Activated CD4-positive, alpha-beta T cell treated with anti-CD3 and anti-CD28 coated beads, Interleukin-2, amount 50 U/mL, for 24 hours (primary cell): ENCODE measurements around the gene CYP24A1.

Experiments
- DNase-seq, 2 donors: peaks; one replicate each; pipeline ENCODE4 v3.0.0-alpha.2; 2020; ENCODE audit warnings: low read depth in 1 of 2, low spot score in 1 of 2

Gene CYP24A1

DNA sequence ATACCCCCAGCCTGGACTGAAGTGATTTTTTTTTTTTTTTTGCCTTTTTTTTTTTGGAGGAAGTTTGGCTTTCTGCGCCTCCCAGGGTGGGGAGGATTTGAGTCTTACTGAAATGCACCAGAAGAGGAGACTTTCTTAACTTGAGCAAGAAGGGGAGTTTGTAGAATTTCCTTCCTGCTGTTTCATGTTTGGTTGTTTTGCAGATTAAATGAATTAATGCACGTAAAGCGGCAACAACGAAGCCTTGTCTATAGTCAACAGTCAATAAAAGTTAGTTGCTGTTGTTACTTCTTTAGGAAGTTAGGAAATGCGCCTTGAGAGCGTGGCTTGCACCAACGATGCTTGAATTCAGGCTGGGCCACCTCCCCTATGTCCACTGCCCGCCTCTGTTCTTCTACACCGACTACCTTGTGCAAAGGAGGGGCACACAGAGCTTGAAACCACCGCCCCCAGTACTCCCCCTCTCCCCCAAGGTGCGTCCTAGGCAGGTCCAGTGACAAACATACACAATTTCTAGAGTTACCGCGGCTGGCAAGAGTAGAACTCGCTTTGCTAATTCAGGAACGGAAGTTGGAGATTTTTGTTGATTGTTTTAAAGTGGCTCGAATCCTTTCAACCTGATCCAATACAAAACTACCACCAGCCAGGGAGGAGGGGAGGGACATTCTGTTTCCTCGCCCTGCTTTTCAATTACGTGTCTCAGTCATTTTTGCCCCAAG, 830 bp upstream of the CYP24A1 start:
- no peak for DNase-seq

DNA sequence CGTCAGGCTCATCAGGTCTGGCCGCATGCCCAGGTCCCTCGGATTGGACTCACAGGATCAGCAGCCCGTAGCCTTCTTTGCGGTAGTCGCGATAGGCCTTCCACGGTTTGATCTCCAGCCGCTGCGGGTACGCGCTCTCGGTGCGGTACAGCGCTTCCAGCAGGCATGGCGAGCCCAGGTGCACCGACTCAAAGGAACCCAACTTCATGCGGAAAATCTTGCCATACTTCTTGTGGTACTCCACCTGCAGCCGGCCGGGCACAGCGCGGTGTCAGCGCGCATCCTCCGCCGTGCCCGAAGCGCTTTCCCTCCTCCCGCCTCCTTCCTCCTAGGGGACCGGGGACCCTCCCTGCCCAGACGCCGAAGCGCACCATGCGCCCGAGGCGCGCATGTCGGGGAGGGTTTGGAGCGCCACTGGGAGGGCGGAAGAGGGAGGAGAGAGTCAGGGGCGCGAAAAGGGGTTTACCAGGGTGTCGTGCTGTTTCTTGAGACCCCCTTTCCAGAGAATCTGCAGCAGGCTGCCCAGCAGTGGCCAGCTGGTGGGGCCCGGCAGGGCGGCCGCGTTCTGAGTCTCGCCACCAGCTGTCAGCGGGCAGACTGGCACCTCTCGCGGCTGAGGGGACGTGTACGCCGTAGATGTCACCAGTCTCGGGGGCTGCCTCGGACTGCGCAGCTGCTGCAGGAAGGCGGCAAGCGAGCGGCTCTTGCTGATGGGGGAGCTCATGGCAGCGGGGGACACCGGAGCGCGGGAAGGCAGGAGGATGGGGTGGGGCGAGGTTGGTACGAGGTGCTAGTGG, 732 bp downstream of the CYP24A1 start:
- no peak for DNase-seq

DNA sequence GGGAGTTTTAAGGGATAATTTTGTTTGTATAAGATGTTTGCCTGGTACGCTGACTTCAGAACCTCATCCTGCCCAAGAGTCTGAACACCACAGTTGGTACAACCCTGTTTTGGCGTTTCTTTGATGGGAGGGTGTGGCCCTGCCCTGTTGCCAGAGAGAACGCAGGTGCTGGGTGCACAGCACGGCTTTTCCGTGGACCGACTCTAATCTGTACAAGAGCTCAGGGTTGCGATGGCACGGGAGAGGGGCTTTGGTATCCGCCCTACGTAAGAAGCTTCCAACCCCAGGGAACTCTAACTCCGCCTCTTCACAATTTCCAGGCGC, 1.3 kb downstream of the CYP24A1 start:
- no peak for DNase-seq

DNA sequence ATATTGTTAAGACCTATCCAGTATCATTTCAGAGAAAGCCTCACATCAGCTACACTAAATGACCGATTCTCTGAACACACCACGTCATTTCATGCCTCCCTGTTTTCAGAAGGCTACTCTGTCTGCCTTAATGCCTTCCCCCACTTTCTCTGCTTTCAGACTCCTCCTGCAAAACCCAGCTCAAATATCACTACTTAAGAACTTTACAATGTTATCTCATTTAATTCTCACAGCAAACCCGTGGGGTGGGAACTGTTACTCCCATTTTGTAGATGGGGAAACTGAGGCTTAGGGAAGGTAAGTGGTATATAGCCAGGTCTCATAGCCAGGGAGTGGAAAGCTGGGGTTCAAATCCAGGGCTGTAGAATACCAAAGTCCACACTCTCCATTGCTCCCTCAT, 2.8 kb downstream of the CYP24A1 start:
- no peak for DNase-seq

DNA sequence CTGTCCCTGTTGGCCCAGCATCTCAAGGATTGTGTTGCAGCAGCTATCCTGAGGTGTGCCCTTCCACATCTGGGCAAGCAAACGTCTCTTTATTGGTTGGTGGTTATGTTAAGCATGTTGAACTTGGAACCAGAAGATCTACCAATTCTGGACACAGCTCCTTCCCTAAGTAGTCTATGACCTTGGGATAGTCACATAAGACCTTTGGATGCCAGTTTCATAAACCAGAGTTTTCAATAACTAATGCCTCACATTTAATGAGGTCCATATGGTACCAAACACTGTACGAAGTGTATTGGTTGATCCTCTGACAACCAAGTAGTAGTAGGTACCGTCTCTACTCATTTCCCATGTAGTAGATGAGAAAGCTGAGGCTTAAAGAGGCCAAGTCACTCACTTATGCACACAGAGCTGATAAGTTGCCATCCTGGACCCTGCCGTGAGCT, 3.7 kb downstream of the CYP24A1 start:
- no peak for DNase-seq

DNA sequence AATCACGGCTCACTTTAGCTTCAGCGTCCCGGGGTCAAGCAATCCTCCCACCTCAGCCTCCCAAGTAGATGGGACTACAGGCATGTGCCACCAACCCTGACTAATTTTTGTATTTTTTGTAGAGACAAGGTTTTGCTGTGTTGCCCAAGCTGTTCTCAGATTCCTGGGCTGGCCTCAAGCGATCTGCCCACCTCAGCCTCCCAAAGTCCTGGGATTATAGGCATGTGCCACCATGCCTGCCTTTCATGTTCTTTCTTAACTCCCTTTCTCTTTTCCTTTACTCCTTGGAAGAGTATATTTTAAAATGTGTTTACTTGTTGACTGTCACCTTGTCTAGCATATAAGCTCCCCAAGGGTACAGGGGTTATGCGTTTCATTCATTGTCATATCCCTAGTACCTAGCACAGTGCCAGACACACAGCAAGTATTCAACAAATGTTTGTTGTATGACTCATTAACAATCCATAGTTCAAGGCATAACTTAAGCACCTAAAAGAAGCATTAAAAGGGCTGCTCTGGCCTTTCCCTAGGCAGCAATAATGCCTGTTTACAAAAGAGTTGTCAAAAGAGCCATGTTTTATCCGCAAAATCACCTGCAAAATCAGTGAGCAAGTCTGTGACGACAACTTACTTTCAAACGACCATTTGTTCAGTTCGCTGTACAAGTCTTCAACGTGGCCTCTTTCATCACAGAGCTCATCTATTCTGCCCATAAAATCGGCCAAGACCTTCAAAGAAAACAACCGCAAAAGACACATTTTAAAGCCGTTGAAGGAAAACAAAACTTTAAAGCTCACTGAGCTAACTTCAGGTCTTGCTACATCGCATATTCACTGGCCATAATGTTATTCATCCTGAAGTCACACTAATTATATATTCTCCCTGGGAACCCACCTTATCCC, 4.6 kb downstream of the CYP24A1 start:
- no peak for DNase-seq

DNA sequence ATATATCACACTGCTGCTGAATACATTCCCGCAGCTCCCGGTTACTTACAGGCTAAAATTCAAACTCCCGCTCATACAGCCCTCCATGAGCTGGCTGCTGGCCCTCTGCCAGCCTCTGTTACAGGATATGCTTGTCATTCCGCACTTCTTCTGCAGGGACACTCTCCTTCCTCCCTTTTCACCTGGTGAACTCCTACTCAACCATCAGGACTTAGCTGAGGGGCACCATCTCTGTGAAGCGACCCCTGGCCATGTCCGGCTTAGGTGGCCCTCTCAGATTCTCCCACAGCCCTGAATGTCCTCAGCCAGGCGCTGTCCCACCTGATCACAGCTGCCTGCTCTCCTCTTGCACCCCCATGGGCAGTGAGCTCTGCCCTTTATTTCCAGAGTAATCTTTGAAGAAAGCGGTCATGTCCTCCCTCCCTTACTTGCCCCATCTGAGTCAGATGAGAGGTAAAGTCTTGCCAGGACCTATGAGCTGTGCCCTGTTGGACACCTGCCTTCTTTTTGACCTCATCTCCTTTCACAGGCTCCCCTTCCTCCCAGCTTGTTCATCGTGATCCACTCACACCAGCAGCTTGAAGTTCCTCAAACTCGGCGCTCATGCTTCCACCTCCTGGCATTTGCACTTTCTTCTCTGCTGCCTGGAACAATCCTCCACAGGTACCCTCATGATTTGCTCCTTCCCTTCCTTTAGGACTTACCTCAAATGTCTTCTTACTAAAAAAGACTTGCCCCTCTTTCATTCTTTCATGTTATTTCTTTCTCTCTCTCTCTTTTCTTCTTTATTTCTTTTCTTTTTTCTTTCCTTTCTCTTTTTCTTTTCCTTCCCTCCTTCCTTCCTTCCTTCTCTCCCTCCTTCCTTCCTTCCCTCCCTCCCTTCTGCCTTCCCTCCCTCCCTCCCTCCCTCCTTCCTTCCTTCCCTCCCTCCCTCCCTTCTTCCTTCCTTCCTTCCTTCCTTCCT, 5.6 kb downstream of the CYP24A1 start:
- DNase-seq, result no peak

DNA sequence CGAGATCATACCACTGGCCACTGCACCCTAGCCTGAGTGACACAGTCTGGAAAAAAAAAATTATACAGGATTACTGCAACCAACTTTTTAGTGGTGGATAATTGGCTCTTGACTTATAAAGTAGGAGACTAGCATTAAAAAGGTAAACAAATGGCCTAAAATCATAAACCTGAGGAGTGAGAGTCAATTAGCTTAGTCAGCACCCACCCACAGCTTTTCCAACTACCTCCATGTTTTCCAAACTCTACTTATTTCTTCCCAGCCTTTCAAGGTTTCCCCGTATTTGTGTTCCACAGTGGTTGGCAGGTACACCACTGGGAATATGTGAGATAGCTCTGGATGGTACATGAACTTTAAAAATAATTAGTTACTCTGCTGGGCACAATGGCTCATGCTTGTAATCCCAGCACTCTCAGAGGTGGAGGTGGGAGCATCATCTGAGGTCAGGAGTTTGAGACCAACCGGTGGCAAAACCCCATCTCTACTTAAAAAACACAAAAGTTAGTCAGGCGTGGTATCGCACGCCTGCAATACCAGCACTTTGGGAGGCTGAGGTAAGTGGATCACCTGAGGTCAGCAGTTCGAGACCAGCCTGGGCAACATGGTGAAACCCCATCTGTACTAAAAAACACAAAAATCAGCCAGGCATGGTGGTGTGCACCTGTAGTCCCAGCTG, 6.7 kb downstream of the CYP24A1 start:
- no peak for DNase-seq

DNA sequence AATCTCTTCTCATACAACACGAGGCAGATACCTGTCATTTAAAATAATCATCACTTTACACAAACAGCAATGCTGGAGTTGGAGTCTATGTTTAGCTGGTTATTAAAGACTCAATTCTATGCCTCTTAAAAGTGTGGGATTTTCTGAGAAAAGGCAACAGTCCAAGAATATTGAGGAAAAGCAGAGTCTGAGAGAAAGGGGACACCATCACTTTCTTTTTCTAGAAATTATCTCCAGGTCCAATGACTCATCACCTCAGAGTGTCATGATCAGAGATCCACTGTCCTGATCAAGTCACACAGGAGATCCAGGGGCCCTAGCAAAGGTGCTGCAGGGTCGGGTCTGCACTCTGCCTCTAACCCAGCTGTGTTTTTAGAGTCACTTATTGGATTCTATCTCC, 8.0 kb downstream of the CYP24A1 start:
- no peak for DNase-seq

DNA sequence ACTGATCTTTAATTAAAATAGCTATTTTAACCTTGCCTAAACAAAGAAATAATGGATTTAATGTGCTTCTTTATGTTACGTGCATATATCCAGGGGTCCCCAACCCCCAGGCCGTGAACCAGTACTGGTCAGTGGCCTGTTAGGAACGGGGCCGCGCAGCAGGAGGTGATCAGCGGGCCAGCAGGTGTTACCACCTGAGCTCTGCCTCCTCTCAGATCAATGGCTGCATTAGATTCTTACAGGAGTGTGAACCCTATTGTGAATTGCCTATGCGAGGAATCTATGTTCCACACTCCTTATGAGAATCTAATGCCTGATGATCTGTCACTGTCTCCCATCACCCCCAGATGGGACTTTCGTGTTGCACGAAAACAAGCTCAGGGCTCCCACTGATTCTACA, 8.8 kb downstream of the CYP24A1 start:
- no peak for DNase-seq

DNA sequence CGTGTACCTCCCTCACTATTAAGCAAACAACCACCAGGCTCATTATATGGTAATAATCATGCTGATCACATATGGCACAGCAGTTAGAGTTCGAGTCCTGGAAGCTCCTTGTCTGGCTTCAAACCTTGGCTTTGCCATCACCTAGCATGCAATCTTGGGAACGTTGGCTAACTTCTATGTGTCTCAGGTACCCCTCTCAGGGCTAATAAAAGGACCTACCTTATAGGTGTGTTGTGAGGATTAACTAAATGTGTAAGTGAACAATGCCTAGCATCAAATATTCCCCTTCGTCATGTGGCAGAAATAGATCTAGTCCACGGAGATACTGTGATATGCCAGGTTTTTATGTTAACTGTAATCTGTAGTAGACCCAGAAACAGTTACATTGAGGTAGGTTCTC, 10.4 kb downstream of the CYP24A1 start:
- no peak for DNase-seq

DNA sequence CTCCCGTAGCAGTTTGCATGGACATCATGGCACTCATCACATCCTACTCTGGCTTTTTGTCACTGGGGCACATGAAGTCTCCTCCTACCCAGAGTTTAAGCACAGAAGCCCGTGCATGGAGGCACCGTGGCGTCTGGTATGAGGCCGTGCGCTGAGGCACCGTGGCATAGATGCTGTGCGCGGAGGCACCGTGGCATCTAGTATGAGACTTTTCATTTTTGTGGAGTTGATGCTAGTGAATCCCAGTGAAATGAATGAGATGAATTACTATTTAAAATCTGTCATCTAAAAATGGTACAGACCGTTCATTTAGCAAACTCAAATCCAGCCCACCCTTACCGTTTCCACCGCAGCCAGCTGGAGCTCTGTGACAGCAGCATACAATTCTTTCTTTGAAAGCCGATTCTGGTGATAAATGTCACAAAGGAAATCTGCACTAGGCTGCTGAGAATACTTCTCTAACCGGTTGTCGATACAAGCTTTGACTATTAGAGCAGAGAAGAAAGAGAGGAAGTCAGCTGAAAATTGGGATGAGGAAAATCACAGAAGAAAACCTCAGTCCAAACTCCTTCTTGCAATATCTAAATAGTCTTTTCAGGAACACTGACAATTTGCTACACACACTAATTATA, 11.3 kb downstream of the CYP24A1 start:
- DNase-seq, result no peak

DNA sequence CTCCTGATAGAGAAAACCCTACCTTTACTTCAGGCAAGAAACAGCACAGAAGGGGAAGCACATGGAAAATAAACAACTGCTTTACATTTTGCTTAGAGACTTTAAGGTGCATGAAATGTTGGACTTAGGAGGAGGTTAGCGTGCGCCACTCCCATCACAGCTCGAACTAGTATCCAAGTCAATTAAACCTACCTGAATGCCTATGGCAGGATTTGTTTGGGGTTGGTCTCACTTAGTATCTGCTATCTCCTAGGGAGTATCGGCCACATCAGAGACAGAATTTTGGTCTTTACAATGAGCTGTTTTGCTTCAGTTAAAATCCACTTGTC, 12.0 kb downstream of the CYP24A1 start:
- DNase-seq, result no peak

DNA sequence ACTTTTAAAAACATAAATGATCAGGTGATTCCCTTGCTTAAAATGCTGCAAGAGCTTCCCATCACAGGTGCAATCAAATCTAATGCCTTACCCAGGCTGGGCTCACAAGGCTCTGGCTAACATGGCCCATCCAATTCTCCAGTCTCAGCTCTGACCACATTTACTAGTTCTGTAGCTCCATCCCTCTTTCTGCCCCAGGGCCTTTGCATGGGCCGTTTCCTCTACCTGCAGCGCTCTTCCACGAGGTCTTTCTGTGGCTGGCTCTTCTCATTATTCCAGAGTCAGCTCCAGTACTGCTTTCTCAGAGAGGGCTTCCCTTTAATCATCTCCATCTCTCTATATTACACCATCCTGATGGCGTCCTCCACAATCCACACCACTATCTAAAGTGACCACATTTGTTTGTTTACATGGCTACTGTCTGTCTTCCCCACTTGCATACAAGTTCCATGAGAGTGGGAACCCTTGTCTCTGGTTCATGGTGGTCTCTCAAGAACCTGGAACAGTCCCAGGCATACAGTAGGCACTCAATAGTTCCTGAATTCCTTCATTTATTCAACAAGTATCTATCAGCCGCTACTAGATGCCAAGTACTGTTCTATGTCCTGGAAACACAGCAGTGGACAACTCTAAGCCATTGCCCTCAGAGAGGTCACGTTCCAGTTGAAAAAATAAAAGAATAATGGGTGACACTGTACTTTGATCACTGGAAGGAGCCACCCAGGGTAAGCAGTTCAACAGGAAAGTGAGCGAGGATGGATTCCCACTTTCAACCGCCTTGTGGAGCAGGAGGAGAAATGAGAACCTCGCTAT, 12.6 kb downstream of the CYP24A1 start:
- no peak for DNase-seq

DNA sequence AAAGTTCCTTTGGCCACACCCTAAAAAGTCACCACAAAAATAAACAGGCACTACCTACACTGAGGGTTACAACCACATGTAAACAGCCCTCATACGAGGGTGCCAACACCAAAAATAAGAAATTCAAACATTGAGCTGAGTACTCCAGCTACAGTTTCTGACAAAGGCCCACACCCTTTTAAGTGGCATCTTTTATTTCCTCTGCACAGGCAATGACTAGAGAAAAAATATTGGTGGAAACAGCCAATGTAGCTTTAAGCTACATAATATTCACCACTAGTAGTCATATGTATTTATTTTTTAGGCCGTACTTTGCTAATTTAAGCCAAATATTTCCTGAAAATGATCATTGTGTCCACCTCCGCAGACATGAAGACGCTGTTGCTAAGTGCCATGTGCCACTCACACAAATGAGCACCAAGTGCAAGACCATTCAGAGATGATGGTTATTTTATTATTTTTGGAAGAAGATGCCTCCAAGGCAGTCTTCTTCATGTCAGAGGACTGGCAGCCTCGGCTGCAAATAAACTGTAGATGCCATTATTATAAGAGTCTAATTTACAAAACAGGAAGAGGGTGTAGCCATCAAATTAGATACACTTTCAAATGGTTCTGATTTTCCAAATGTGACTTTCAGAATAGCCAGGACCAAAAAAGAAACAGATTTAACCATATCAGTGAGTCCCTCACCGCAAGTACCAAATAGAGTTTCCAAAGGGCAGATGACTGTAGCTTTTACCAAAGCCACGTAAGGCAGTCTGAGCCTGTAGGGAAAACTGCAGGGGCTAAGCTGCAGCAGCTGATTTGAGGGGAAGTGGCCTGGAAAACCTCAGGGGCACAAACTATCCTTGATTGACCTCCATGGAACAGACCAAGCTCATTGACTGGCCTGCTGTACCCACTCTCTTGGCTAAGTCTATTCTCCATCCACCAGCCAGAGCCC, 13.4 kb downstream of the CYP24A1 start:
- DNase-seq, result no peak

DNA sequence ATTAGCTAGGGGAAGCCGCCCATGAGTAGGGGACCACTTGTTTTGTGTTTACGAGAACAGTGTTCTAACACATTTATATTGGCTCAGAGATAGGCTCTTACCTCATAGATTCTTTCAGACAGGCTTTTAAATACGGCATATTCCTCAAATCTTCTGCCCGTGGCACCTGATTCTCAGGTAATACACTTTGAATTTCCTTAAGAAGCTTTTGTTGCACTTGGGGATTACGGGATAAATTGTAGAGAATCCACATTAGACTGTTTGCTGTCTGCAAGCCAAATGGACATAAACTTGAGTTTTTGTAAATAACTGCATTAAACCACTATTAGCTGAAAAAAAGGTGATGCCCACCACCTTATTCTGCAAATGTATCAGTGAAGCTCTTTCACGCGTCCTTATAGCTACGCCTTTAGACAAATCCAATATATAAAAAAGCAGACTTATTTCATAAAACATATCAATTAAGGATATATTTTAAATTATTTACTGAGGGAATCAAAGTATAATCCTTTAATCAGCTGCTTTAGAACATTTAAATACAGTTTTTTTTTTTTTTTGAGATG, 14.8 kb downstream of the CYP24A1 start:
- DNase-seq, result no peak

DNA sequence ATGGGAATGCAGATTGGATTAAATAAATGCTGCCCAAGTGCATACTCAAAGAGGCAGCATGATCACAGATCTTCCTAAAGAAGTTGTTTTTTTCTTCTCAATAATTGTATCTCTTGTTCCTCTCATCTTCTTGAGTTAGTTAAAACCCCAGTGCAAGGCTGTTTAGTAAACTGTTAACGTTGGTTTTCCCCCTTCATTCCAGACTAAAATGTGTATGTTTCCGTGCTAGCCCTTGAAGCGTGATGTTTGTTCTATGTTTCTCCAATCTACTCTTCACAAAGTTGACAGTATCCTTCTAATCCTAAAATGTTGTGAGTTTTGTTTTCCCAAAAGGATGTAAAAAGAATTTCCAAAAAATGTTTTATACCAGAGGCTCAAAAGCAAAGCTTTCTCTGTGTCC, 15.6 kb downstream of the CYP24A1 start:
- DNase-seq, result no peak
